HCT116 (cell line): Measurements from ENCODE around the gene APBB2. TPM values are rescaled to one million over a fixed set of nuclear protein-coding genes. Genes with fewer than 3 reads are reported as not detected.

Experiments
- ATAC-seq: fragments of 200-7000 bp; cut with Tn5 transposase; 2 replicates; pipeline ENCODE4 v1.9.1; 2020; ENCODE audit warnings: mild to moderate bottlenecking, moderate library complexity
- BruUV-seq: library from RNA; stranded (reverse); fragments of 400-500 nt; replicated peaks from 2 replicates; lab custom pipeline; 2021; lab: Mats Ljungman, UMichigan
- CTCF ChIA-PET: fragments of 300-600 bp; sonication (Branson Sonifier 250); formaldehyde crosslinking; loops from one replicate; lab custom pipeline; 2021; ENCODE audit warnings: antibody characterized with exemption; lab: Charles Lee
- POLR2A ChIA-PET: fragments of 300-600, 350-600 bp; sonication (Branson Sonifier 250); formaldehyde crosslinking; loops from one replicate; lab custom pipeline; 2021; ENCODE audit warnings: antibody characterized with exemption; lab: Charles Lee
- RAD21 ChIA-PET, 2 experiments: fragments of 300-600 bp; sonication (Branson Sonifier 250); formaldehyde crosslinking; loops; one replicate each; lab custom pipeline; 2023; ENCODE audit warnings: low total read pairs in 2 of 2; ENCODE audit not compliant: uncharacterized antibody in 2 of 2, unreplicated experiment in 2 of 2, low non-redundant PET in 1 of 2; lab: Charles Lee
- DNase-seq: peaks from one replicate; pipeline ENCODE4 v3.0.0-alpha.2; 2010; ENCODE audit warnings: low read depth, low spot score
- H2AFZ ChIP-seq: fragments of 200-600 bp; shearing (Covaris generic), sonication (generic); 2 replicates; pipeline ENCODE4 v1.6.1; 2017; ENCODE audit warnings: low read depth, mixed run types, mixed read lengths, antibody characterized with exemption, low read length; ENCODE audit not compliant: poor library complexity, severe bottlenecking
- H3K27ac ChIP-seq: 2 replicates; pipeline ENCODE4 v1.5.1; 2012; ENCODE audit warnings: low read depth, low read length
- H3K27me3 ChIP-seq: fragments of 200-600 bp; sonication (generic); 2 replicates; pipeline ENCODE4 v1.6.1; 2016; ENCODE audit warnings: mixed run types, low read length, mixed read lengths; ENCODE audit not compliant: insufficient read depth
- H3K36me3 ChIP-seq, 2 experiments: fragments of 200-500 bp in 1 of 2; fragments of 200-600 bp in 1 of 2; sonication (Bioruptor generic) in 1 of 2; sonication (generic) in 1 of 2; 2 replicates each; pipeline versions ENCODE4 v1.5.1 to v1.6.1; 2014 to 2016; ENCODE audit warnings: low read length in 2 of 2, inconsistent platforms in 1 of 2, mixed read lengths in 1 of 2, mixed run types in 1 of 2; ENCODE audit not compliant: insufficient read depth in 2 of 2, control insufficient read depth in 1 of 2
- H3K4me1 ChIP-seq, 2 experiments: fragments of 200-600 bp in 1 of 2; sonication (generic) in 1 of 2; 2 replicates each; pipeline versions ENCODE4 v1.5.1 to v1.6.1; 2012 to 2017; ENCODE audit warnings: low read length in 2 of 2, inconsistent platforms in 1 of 2, mild to moderate bottlenecking in 1 of 2, mixed read lengths in 1 of 2, mixed run types in 1 of 2, moderate library complexity in 1 of 2; ENCODE audit not compliant: insufficient read depth in 2 of 2, control insufficient read depth in 1 of 2
- H3K4me2 ChIP-seq: fragments of 200-600 bp; sonication (generic); 2 replicates; pipeline ENCODE4 v1.6.1; 2017; ENCODE audit warnings: mixed run types, low read length, mixed read lengths
- H3K4me3 ChIP-seq, 2 experiments: fragments of 200-600 bp in 1 of 2; sonication (generic) in 1 of 2; replicated peaks in 1 of 2; 2 replicates each; pipeline ENCODE4 v1.5.1; 2011 to 2016; ENCODE audit warnings: low read length in 2 of 2, control low read depth in 1 of 2, low read depth in 1 of 2, mild to moderate bottlenecking in 1 of 2, mixed read lengths in 1 of 2, mixed run types in 1 of 2
- H3K79me2 ChIP-seq: fragments of 200-600 bp; sonication (generic); 2 replicates; pipeline ENCODE4 v1.6.1; 2017; ENCODE audit warnings: mild to moderate bottlenecking, mixed run types, low read length, moderate library complexity, mixed read lengths; ENCODE audit not compliant: insufficient read depth
- H3K9ac ChIP-seq: fragments of 200-600 bp; sonication (generic); 2 replicates; pipeline ENCODE4 v1.6.1; 2016; ENCODE audit warnings: low read length, mixed read lengths
- H3K9me2 ChIP-seq: fragments of 200-600 bp; sonication (generic), shearing (Covaris generic); 2 replicates; pipeline ENCODE4 v1.6.1; 2017; ENCODE audit warnings: mixed run types, mild to moderate bottlenecking, moderate library complexity; ENCODE audit not compliant: insufficient read depth
- H3K9me3 ChIP-seq, 2 experiments: fragments of 200-500 bp in 1 of 2; fragments of 200-600 bp in 1 of 2; sonication (Bioruptor generic) in 1 of 2; sonication (generic) in 1 of 2; 2 replicates each; pipeline ENCODE4 v1.6.1; 2014 to 2017; ENCODE audit warnings: low read length in 2 of 2, mixed read lengths in 2 of 2, inconsistent platforms in 1 of 2, low read depth in 1 of 2, mild to moderate bottlenecking in 1 of 2, mixed run types in 1 of 2, moderate library complexity in 1 of 2; ENCODE audit not compliant: control insufficient read depth in 1 of 2, insufficient read depth in 1 of 2
- H4K20me1 ChIP-seq: fragments of 200-600 bp; sonication (generic), shearing (Covaris generic); 2 replicates; pipeline ENCODE4 v1.6.1; 2017; ENCODE audit warnings: mixed run types, mild to moderate bottlenecking, moderate library complexity; ENCODE audit not compliant: insufficient read depth
- ATF3 ChIP-seq: IDR thresholded peaks from 2 replicates; pipeline ENCODE4 v1.6.1; 2012
- CBX3 ChIP-seq: IDR thresholded peaks from 2 replicates; pipeline ENCODE4 v1.6.1; 2012; ENCODE audit warnings: low read depth
- CEBPB ChIP-seq: IDR thresholded peaks from 2 replicates; pipeline ENCODE4 v1.6.1; 2012; ENCODE audit warnings: low read depth
- CTCF ChIP-seq, 3 experiments: fragments of 200-600 bp in 1 of 3; sonication (generic) in 1 of 3; IDR thresholded peaks in 2 of 3; conservative IDR thresholded peaks in 1 of 3; 2 replicates each; pipeline ENCODE4 v1.5.1; 2012 to 2017; ENCODE audit warnings: low read depth in 2 of 3, low read length in 2 of 3, antibody characterized with exemption in 1 of 3, borderline replicate concordance in 1 of 3, control low read depth in 1 of 3, mild to moderate bottlenecking in 1 of 3, mixed read lengths in 1 of 3, mixed run types in 1 of 3, moderate library complexity in 1 of 3; ENCODE audit not compliant: insufficient read depth in 1 of 3
- EGR1 ChIP-seq: IDR thresholded peaks from 2 replicates; pipeline ENCODE4 v1.6.1; 2012; ENCODE audit warnings: low read depth
- ELF1 ChIP-seq: IDR thresholded peaks from 2 replicates; pipeline ENCODE4 v1.6.1; 2012; ENCODE audit warnings: low read depth, borderline replicate concordance
- EZH2 ChIP-seq: fragments of 200-600 bp; sonication (generic); IDR thresholded peaks from 2 replicates; pipeline ENCODE4 v1.6.1; 2017; ENCODE audit warnings: antibody characterized with exemption, mixed run types
- EZH2phosphoT487 ChIP-seq: fragments of 200-600 bp; IDR thresholded peaks from 2 replicates; pipeline ENCODE4 v1.6.1; 2018; ENCODE audit warnings: antibody characterized with exemption, borderline replicate concordance
- FOSL1 ChIP-seq: IDR thresholded peaks from 2 replicates; pipeline ENCODE4 v1.6.1; 2012; ENCODE audit warnings: low read depth
- MAX ChIP-seq: IDR thresholded peaks from 2 replicates; pipeline ENCODE4 v1.6.1; 2012
- POLR2A ChIP-seq: IDR thresholded peaks from 2 replicates; pipeline ENCODE4 v1.7.0; 2011; ENCODE audit warnings: borderline replicate concordance; ENCODE audit not compliant: insufficient read depth, insufficient read length; ENCODE audit errors: extremely low read depth
- POLR2AphosphoS5 ChIP-seq: IDR thresholded peaks from 2 replicates; pipeline ENCODE4 v1.6.1; 2011; ENCODE audit warnings: mild to moderate bottlenecking, low read depth, low read length, moderate library complexity
- RAD21 ChIP-seq: IDR thresholded peaks from 2 replicates; pipeline ENCODE4 v1.6.1; 2012; ENCODE audit warnings: low read depth, mild to moderate bottlenecking
- REST ChIP-seq: IDR thresholded peaks from 2 replicates; pipeline ENCODE4 v1.6.1; 2012; ENCODE audit warnings: low read depth
- SIN3A ChIP-seq: IDR thresholded peaks from 2 replicates; pipeline ENCODE4 v1.6.1; 2012; ENCODE audit warnings: low read depth
- SP1 ChIP-seq: IDR thresholded peaks from 2 replicates; pipeline ENCODE4 v1.6.1; 2012; ENCODE audit warnings: low read depth
- SRF ChIP-seq: IDR thresholded peaks from 2 replicates; pipeline ENCODE4 v1.6.1; 2012; ENCODE audit warnings: low read depth
- ZBTB33 ChIP-seq: IDR thresholded peaks from 2 replicates; pipeline ENCODE4 v1.6.1; 2011; ENCODE audit warnings: mild to moderate bottlenecking, low read length, moderate library complexity; ENCODE audit not compliant: insufficient replicate concordance; ENCODE audit errors: extremely low read depth
- ZFX ChIP-seq: fragments of 450-650 bp; IDR thresholded peaks from 2 replicates; pipeline ENCODE4 v1.6.1; 2017
- ZNF274 ChIP-seq: fragments of 200-500 bp; sonication (Bioruptor generic); IDR thresholded peaks from 2 replicates; pipeline ENCODE4 v1.6.1; 2014; ENCODE audit warnings: mild to moderate bottlenecking, low read depth, low read length, inconsistent platforms
- intact Hi-C: fragments of 100-400 bp; cut with micrococcal nuclease; formaldehyde crosslinking; loops from 2 replicates; pipeline ENCODE4 v1.10.0; 2022
- total RNA-seq: library from RNA; stranded (reverse); gene quantifications from one replicate; pipeline ENCODE4 v1.2.1, GENCODE V29; 2021; ENCODE audit not compliant: unreplicated experiment

Gene APBB2
- total RNA-seq, 1 experiment from 2014 or later, result 72.5 TPM

- Histone ChIP-seq H3K79me2 (no peaks in the 10 kb centered on the region), H3K4me2 (no peak overlapping the region), H3K27ac (no peak overlapping the region), H3K9me3 (no peaks in the 10 kb centered on the region), H3K4me1 (peaks cover 0 to 8% of the 10 kb centered on the region in 2 experiments; a peak in 2 of 4 replicates), H3K27me3 (no peaks in the 10 kb centered on the region), H4K20me1 (no peaks in the 10 kb centered on the region), H2AFZ (no peak overlapping the region), H3K9me2 (no peaks in the 10 kb centered on the region), H3K36me3 (no peaks in the 10 kb centered on the region), H3K9ac (no peak overlapping the region), H3K4me3 (no peak overlapping the region)
- DNase-seq (no peak), ATAC-seq (no peak)
- ChIA-PET CTCF (no interaction called here), RAD21 (no interaction called here), POLR2A (no interaction called here)
- intact Hi-C loops, result no loop called here
- BruUV-seq, result no TSS peak
- TF ChIP-seq EZH2, result no peak
- TF ChIP-seq CTCF (IDR thresholded peaks at IDR 0.05 in 2 of 3, conservative IDR thresholded peaks at IDR 0.05 in 1 of 3; ENCODE audit: borderline replicate concordance in 1 of 3, insufficient read depth in 1 of 3, low read depth in 2 of 3, low read length in 2 of 3), result no peak
- TF ChIP-seq MAX, result no peak
- TF ChIP-seq CBX3, result no peak
- TF ChIP-seq FOSL1, result no peak
- no peak for TF ChIP-seq ZFX
- TF ChIP-seq POLR2AphosphoS5, result no peak
- no peak for TF ChIP-seq SP1
- TF ChIP-seq POLR2A, result no peak
- no peak for TF ChIP-seq EZH2phosphoT487
- TF ChIP-seq ZBTB33, result no peak
- TF ChIP-seq SRF, result no peak
- no peak for TF ChIP-seq ZNF274
- no peak for TF ChIP-seq REST
- no peak for TF ChIP-seq RAD21
- TF ChIP-seq SIN3A, result no peak
- no peak for TF ChIP-seq CEBPB
- TF ChIP-seq ELF1, result no peak
- TF ChIP-seq ATF3, result no peak
- no peak for TF ChIP-seq EGR1
Observed at GRCh38 chr4:41256131-41256739, 41.9 kb upstream of the APBB2 start.
